ENCODE data around the gene ARHGDIG. TPM values are rescaled to one million over a fixed set of nuclear protein-coding genes. Genes with fewer than 3 reads are reported as not detected.

ARHGDIG gene
- total RNA-seq, 1 experiment from 2014 or later = 2.4 TPM

GRCh38 chr16:252366-253337, 27.7 kb upstream of the ARHGDIG start:
- DNase-seq (ENCODE audit: low read depth, low spot score) = no peak
- POLR2A ChIA-PET = no interaction called here

GRCh38 chr16:253833-254232, 26.6 kb upstream of the ARHGDIG start:
- in situ Hi-C loops (cut with HindIII; ENCODE audit: low pct_unique_long_range_greater_than_20kb, low sequenced_read_pairs) (no loop called here), intact Hi-C loops (cut with micrococcal nuclease; ENCODE audit: unreplicated experiment) (no loop called here)
- no peak overlapping the region for H3K27ac ChIP-seq (ENCODE audit: low read length)
- H3K36me3 ChIP-seq (ENCODE audit: control insufficient read depth, insufficient read depth, low read length) = no peaks in the 10 kb centered on the region
- CTCF ChIA-PET = no interaction called here
- no peak overlapping the region for H3K4me3 ChIP-seq (ENCODE audit: low read depth in 2 of 2, low read length in 2 of 2)
- ATAC-seq (no peak), DNase-seq (ENCODE audit: low read depth, low spot score) (no peak)
- H3K9me3 ChIP-seq (ENCODE audit: control insufficient read depth, insufficient read depth, low read depth, low read length) = no peaks in the 10 kb centered on the region
- BruUV-seq (replicated peaks) = no TSS peak
- POLR2A ChIA-PET = interaction anchor here (0.8 kb wide), 1 partner anchor 41 kb away, joined by 3 read pairs; no protein-coding TSS in a partner anchor
- no peaks in the 10 kb centered on the region for H3K27me3 ChIP-seq (ENCODE audit: control insufficient read depth, insufficient read depth, low read length)
- no peaks in the 10 kb centered on the region for H3K4me1 ChIP-seq (ENCODE audit: control insufficient read depth, insufficient read depth, low read length)
- TF ChIP-seq POLR2AphosphoS5 (IDR thresholded peaks at IDR 0.05; ENCODE audit: low read depth, low read length) = no peak
- no peak for TF ChIP-seq REST (IDR thresholded peaks at IDR 0.05; ENCODE audit: insufficient read depth in 1 of 2, low read depth in 2 of 2, low read length in 1 of 2)
- no peak for TF ChIP-seq TCF7L2 (IDR thresholded peaks at IDR 0.05; ENCODE audit: low read depth, low read length)
- no peak for TF ChIP-seq CTCF (IDR thresholded peaks at IDR 0.05)

More at GRCh38 chr16:252366-253337, 27.7 kb upstream of the ARHGDIG start:
- Histone ChIP-seq H3K27me3 (ENCODE audit: control insufficient read depth, insufficient read depth, low read length) (no peaks in the 10 kb centered on the region), H3K4me1 (ENCODE audit: control insufficient read depth, insufficient read depth, low read length) (no peaks in the 10 kb centered on the region), H3K4me3 (ENCODE audit: low read depth in 2 of 2, low read length in 2 of 2) (no peak overlapping the region), H3K27ac (ENCODE audit: low read length) (no peak overlapping the region), H3K9me3 (ENCODE audit: control insufficient read depth, insufficient read depth, low read depth, low read length) (no peaks in the 10 kb centered on the region), H3K36me3 (ENCODE audit: control insufficient read depth, insufficient read depth, low read length) (no peaks in the 10 kb centered on the region)
- in situ Hi-C loops (cut with HindIII; ENCODE audit: low pct_unique_long_range_greater_than_20kb, low sequenced_read_pairs) = no loop called here
- no peak for ATAC-seq
- no TSS peak for BruUV-seq (replicated peaks)
- CTCF ChIA-PET = no interaction called here
- TF ChIP-seq SIN3A (IDR thresholded peaks at IDR 0.05; ENCODE audit: borderline replicate concordance, insufficient read depth, low read depth, low read length) = no peak
- TF ChIP-seq TCF7L2 (IDR thresholded peaks at IDR 0.05; ENCODE audit: low read depth, low read length) = no peak
- intact Hi-C loops (cut with micrococcal nuclease; ENCODE audit: unreplicated experiment) = no loop called here

- no peak overlapping the region for H3K4me3 ChIP-seq (ENCODE audit: low read depth in 2 of 2, low read length in 2 of 2)
- no peak for DNase-seq (ENCODE audit: low read depth, low spot score)
- H3K36me3 ChIP-seq (ENCODE audit: control insufficient read depth, insufficient read depth, low read length) = no peaks in the 10 kb centered on the region
- H3K27me3 ChIP-seq (ENCODE audit: control insufficient read depth, insufficient read depth, low read length) = no peaks in the 10 kb centered on the region
- ChIA-PET POLR2A (interaction anchor here (0.8 kb wide), 1 partner anchor 40 kb away, joined by 3 read pairs; no protein-coding TSS in a partner anchor), CTCF (no interaction called here)
- ATAC-seq = no peak
- H3K4me1 ChIP-seq (ENCODE audit: control insufficient read depth, insufficient read depth, low read length) = no peaks in the 10 kb centered on the region
- intact Hi-C loops (cut with micrococcal nuclease; ENCODE audit: unreplicated experiment) (no loop called here), in situ Hi-C loops (cut with HindIII; ENCODE audit: low pct_unique_long_range_greater_than_20kb, low sequenced_read_pairs) (no loop called here)
- BruUV-seq (replicated peaks) = no TSS peak
- no peak overlapping the region for H3K27ac ChIP-seq (ENCODE audit: low read length)
- no peak for TF ChIP-seq CTCF (IDR thresholded peaks at IDR 0.05)
- TF ChIP-seq SIN3A (IDR thresholded peaks at IDR 0.05; ENCODE audit: borderline replicate concordance, insufficient read depth, low read depth, low read length) = no peak
- TF ChIP-seq POLR2AphosphoS5 (IDR thresholded peaks at IDR 0.05; ENCODE audit: low read depth, low read length) = no peak
- TF ChIP-seq REST (IDR thresholded peaks at IDR 0.05; ENCODE audit: insufficient read depth in 1 of 2, low read depth in 2 of 2, low read length in 1 of 2) = no peak
- no peak for TF ChIP-seq TCF7L2 (IDR thresholded peaks at IDR 0.05; ENCODE audit: low read depth, low read length)
- no peaks in the 10 kb centered on the region for H3K9me3 ChIP-seq (ENCODE audit: control insufficient read depth, insufficient read depth, low read depth, low read length)
Observed at GRCh38 chr16:254461-254860, 25.9 kb upstream of the ARHGDIG start.

Data from Panc1 (cell line).